ENCODE results near the gene XK.

The XK gene

GRCh38 chrX:37745835-37746217 lies 60.2 kb downstream of the XK start:
- TF ChIP-seq CTCF (IDR thresholded peaks at IDR 0.05), result no peak

- no peak for TF ChIP-seq CTCF (IDR thresholded peaks at IDR 0.05)
Measured at GRCh38 chrX:37746218-37746941, 60.8 kb downstream of the XK start.

GRCh38 chrX:37746951-37747350 lies 61.4 kb downstream of the XK start:
- no peak for TF ChIP-seq CTCF (IDR thresholded peaks at IDR 0.05)

GRCh38 chrX:37752281-37752680 lies 66.7 kb downstream of the XK start:
- TF ChIP-seq CTCF (IDR thresholded peaks at IDR 0.05), result no peak

- no peak for TF ChIP-seq CTCF (IDR thresholded peaks at IDR 0.05)
Measured at GRCh38 chrX:37752936-37753335, 67.3 kb downstream of the XK start.

GRCh38 chrX:37753384-37753783 lies 67.8 kb downstream of the XK start:
- TF ChIP-seq CTCF (IDR thresholded peaks at IDR 0.05), result no peak

- no peak for TF ChIP-seq CTCF (IDR thresholded peaks at IDR 0.05)
Measured at GRCh38 chrX:37754516-37754915, 68.9 kb downstream of the XK start.

- no peak for TF ChIP-seq CTCF (IDR thresholded peaks at IDR 0.05)
Measured at GRCh38 chrX:37755025-37755424, 69.4 kb downstream of the XK start.
